ENCODE results near the gene GPR160. TPM values are rescaled to one million over a fixed set of nuclear protein-coding genes. Genes with fewer than 3 reads are reported as not detected.

Gene GPR160
- total RNA-seq, 1 experiment from 2014 or later: 16.1 TPM

- no TSS peak for BruUV-seq (replicated peaks)
- Mint-ChIP-seq H3K36me3 (ENCODE audit: insufficient read depth, unreplicated experiment) (peaks cover 21% of the 10 kb centered on the region), H3K27me3 (ENCODE audit: insufficient read depth, unreplicated experiment) (no peaks in the 10 kb centered on the region), H3K4me1 (ENCODE audit: low read depth, unreplicated experiment) (no peaks in the 10 kb centered on the region), H3K4me3 (ENCODE audit: unreplicated experiment) (no peak overlapping the region), H3K27ac (ENCODE audit: unreplicated experiment) (no peak overlapping the region), H3K9me3 (ENCODE audit: unreplicated experiment) (no peaks in the 10 kb centered on the region)
- DNase-seq: no peak
- TF ChIP-seq CTCF (IDR thresholded peaks at IDR 0.05; ENCODE audit: insufficient read depth in 1 of 2, low read depth in 1 of 2, low read length in 1 of 2, severe bottlenecking in 1 of 2, unreplicated experiment in 1 of 2): no peak
- H3K9me3 ChIP-seq: no peaks in the 10 kb centered on the region
- no peaks in the 10 kb centered on the region for H3K27me3 ChIP-seq (replicated peaks; ENCODE audit: control insufficient read depth, insufficient read depth, low read length)
- H3K4me3 ChIP-seq (ENCODE audit: low read depth, low read length): no peak overlapping the region
- no peaks in the 10 kb centered on the region; the same call in 1 of the 2 replicates for H3K36me3 ChIP-seq (ENCODE audit: control insufficient read depth, insufficient read depth, low read length)
- intact Hi-C loops (cut with micrococcal nuclease; ENCODE audit: unreplicated experiment): no loop called here
- no peaks in the 10 kb centered on the region for H3K4me1 ChIP-seq
- ChIA-PET CTCF (no interaction called here), POLR2A (no interaction called here)
These were observed 63.1 kb downstream of the GPR160 start for GRCh38 chr3:170100944-170101343.

GRCh38 chr3:170102431-170102830, 64.6 kb downstream of the GPR160 start:
- no peaks in the 10 kb centered on the region for H3K9me3 Mint-ChIP-seq (ENCODE audit: unreplicated experiment)
- no peaks in the 10 kb centered on the region for H3K4me1 Mint-ChIP-seq (ENCODE audit: low read depth, unreplicated experiment)
- H3K4me3 ChIP-seq (ENCODE audit: low read depth, low read length): no peak overlapping the region
- H3K36me3 ChIP-seq (ENCODE audit: control insufficient read depth, insufficient read depth, low read length): no peaks in the 10 kb centered on the region; the same call in 1 of the 2 replicates
- no peaks in the 10 kb centered on the region for H3K9me3 ChIP-seq
- TF ChIP-seq CTCF (IDR thresholded peaks at IDR 0.05; ENCODE audit: insufficient read depth in 1 of 2, low read depth in 1 of 2, low read length in 1 of 2, severe bottlenecking in 1 of 2, unreplicated experiment in 1 of 2): no peak
- BruUV-seq (replicated peaks): no TSS peak
- POLR2A ChIA-PET: no interaction called here
- intact Hi-C loops (cut with micrococcal nuclease; ENCODE audit: unreplicated experiment): no loop called here
- H3K27me3 Mint-ChIP-seq (ENCODE audit: insufficient read depth, unreplicated experiment): no peaks in the 10 kb centered on the region
- no peaks in the 10 kb centered on the region for H3K4me1 ChIP-seq
- H3K27ac Mint-ChIP-seq (ENCODE audit: unreplicated experiment): no peak overlapping the region
- CTCF ChIA-PET: no interaction called here
- no peak overlapping the region for H3K4me3 Mint-ChIP-seq (ENCODE audit: unreplicated experiment)
- peaks cover 16% of the 10 kb centered on the region for H3K36me3 Mint-ChIP-seq (ENCODE audit: insufficient read depth, unreplicated experiment)
- H3K27me3 ChIP-seq (replicated peaks; ENCODE audit: control insufficient read depth, insufficient read depth, low read length): no peaks in the 10 kb centered on the region
- no peak for DNase-seq

GRCh38 chr3:170107941-170108340, 70.1 kb downstream of the GPR160 start:
- DNase-seq: no peak
- Histone ChIP-seq H3K9me3 (no peaks in the 10 kb centered on the region), H3K4me1 (no peaks in the 10 kb centered on the region), H3K36me3 (ENCODE audit: control insufficient read depth, insufficient read depth, low read length) (no peaks in the 10 kb centered on the region), H3K4me3 (ENCODE audit: low read depth, low read length) (no peak overlapping the region), H3K27me3 (replicated peaks; ENCODE audit: control insufficient read depth, insufficient read depth, low read length) (no peaks in the 10 kb centered on the region)
- TF ChIP-seq CTCF (IDR thresholded peaks at IDR 0.05; ENCODE audit: insufficient read depth in 1 of 2, low read depth in 1 of 2, low read length in 1 of 2, severe bottlenecking in 1 of 2, unreplicated experiment in 1 of 2): no peak
- intact Hi-C loops (cut with micrococcal nuclease; ENCODE audit: unreplicated experiment): no loop called here
- ChIA-PET CTCF (no interaction called here), POLR2A (no interaction called here)
- Mint-ChIP-seq H3K27me3 (ENCODE audit: insufficient read depth, unreplicated experiment) (no peaks in the 10 kb centered on the region), H3K36me3 (ENCODE audit: insufficient read depth, unreplicated experiment) (peaks cover 12% of the 10 kb centered on the region), H3K9me3 (ENCODE audit: unreplicated experiment) (no peaks in the 10 kb centered on the region), H3K27ac (ENCODE audit: unreplicated experiment) (no peak overlapping the region), H3K4me1 (ENCODE audit: low read depth, unreplicated experiment) (no peaks in the 10 kb centered on the region), H3K4me3 (ENCODE audit: unreplicated experiment) (no peak overlapping the region)
- no TSS peak for BruUV-seq (replicated peaks)

Measured in Caco-2 (cell line).